Measurements from ENCODE around the gene CKB.

The CKB gene

GRCh38 chr14:103522649-103523574 is at the start of gene CKB:
Gene CKB, minus strand, starts transcription at chr14:103522830. Its CDS starts 337 bp downstream, at chr14:103522493.
- DNase-seq: no peak

DNA sequence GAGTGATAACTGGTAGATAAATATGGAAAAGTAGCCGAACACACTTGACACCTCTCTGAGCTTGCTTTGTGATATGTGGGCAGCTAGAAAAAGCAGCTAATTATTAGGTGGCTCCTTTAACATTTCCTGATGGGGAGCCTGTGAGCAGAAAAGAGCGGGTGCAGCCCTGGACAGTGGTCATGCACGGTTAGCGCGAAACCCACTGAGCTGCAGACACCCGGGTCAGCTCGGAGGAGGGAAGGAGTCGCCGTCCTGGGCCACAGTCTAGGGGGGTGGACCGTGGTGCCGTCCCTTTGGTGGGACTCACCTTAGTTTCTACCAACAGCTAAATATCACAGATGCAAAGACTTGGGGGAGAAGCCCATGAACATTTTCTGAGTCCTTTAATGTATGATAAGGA is 46.8 kb upstream of the CKB start:
- no peak for DNase-seq

- no peak for DNase-seq
These were observed 46.3 kb upstream of the CKB start for GRCh38 chr14:103568952-103569351.

DNA sequence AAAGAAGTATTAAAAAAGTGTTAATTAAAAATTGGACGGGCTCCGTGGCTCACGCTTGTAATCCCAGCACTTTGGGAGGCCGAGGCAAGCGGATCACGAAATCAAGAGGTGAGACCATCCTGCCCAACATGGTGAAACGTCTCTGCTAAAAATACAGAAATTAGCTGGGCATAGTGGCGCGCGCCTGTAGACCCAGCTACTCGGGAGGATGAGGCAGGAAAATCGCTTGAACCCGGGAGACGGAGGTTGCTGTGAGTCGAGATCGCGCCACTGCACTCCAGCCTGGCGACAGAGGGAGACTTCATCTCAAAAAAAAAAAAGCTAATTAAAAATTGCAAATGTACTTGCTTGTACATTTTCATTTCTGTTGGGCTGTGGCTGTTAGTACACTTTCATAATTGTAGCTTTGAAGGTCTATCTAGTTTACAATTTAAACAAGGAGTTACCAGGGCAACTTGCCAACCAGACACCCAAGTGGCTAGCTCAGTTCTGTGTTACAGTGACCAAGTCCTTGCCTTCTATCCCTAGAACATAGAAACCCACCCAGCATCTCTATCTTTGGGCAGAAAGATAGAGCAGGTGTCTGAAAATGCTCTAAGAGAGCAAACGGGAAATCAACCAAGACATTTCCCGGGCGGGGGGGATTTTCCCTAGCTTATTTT is 41.3 kb upstream of the CKB start:
- no peak for DNase-seq

DNA sequence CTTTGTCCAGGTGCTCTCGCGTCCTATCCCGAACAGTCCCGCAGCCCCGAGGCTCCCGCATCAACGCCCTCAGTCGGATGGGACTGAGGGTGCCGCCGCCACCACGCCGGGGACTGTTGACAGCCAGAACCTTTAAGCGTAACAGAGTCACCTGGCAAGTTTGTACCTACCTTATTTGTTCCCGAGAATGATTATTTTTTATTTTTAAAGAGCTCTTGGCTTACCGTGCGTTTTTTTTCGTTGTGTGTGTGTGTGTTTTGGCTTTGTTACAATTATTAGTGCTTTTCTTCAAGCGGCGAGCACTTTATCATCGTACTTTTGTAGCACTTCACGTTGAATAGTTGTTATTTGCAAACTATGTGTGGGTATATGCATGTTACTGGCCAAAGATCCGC is 40.6 kb upstream of the CKB start:
- no peak for DNase-seq

DNA sequence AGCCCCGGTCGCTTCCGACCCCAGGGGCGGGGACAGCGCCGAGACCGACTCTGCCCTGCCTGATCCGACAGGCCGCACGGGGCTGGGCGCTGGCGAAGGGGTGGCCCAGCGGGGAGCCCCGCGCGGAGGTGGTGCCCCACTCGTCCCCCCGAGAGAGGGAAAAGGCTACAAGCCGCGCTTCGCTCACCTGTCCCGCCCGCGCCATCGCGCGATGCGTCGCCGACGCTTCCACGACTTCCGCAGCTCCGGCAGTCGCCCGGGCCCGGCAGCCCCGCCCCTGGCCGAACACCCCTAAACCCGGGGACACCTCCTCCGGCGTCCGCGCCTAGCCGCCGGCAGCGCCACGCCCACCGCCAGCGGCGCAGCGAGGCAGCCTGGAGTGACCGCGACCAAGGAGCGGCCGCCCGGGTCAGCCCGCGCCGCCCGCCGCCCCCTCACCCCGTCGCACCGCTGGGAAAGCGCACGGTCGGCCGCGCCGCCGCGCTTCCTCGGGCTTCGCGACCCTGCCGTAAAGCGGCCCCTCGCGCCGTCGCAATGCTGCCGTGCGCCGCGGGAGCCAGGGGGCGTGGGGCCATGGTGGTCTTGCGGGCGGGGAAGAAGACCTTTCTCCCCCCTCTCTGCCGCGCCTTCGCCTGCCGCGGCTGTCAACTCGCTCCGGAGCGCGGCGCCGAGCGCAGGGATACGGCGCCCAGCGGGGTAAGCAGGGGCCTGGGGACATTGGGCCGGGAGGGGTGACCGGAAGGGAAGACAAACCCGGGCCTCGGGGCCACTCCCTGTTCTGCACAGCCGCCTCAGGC is 40.0 kb upstream of the CKB start, which contains the start of the genes BAG5 and COA8:
BAG5 (minus strand) TSS at position 229 of the 797 bp plus-strand sequence. CDS start 1,493 bp downstream, outside the sequence.
COA8 (plus strand) TSS at position 532 of the 797 bp plus-strand sequence; CDS start at position 574, 42 bp downstream.
- peak; percentile 80 to 82 for DNase-seq

- DNase-seq: no peak
These were observed 39.5 kb upstream of the CKB start for GRCh38 chr14:103562179-103562428.

GRCh38 chr14:103561381-103562178 is 39.0 kb upstream of the CKB start:
- DNase-seq: peak; percentile 35 to 43

DNA sequence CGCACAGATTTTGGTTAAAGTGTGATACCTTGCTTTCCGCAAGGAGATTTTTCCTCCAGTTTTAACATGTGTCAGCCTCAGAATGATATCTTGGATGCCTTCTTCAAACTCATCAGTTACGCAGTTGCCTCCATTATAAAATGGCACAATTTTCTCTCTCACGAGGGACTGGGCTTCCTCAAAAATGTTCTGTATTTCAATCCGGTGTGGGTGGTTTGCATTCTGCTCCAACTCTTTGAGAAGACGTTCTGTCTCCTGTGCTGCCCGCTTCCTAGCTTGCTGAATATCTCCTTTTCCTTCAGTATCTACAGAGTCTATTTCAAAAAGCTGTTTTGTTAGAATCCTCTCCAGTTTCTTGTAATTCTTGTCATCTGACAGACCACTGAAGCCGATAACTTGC is 38.1 kb upstream of the CKB start:
- DNase-seq: no peak

- no peak for DNase-seq
These were observed 37.1 kb upstream of the CKB start for GRCh38 chr14:103559766-103560165.

GRCh38 chr14:103558071-103558882 is 35.6 kb upstream of the CKB start:
- DNase-seq: no peak

DNA sequence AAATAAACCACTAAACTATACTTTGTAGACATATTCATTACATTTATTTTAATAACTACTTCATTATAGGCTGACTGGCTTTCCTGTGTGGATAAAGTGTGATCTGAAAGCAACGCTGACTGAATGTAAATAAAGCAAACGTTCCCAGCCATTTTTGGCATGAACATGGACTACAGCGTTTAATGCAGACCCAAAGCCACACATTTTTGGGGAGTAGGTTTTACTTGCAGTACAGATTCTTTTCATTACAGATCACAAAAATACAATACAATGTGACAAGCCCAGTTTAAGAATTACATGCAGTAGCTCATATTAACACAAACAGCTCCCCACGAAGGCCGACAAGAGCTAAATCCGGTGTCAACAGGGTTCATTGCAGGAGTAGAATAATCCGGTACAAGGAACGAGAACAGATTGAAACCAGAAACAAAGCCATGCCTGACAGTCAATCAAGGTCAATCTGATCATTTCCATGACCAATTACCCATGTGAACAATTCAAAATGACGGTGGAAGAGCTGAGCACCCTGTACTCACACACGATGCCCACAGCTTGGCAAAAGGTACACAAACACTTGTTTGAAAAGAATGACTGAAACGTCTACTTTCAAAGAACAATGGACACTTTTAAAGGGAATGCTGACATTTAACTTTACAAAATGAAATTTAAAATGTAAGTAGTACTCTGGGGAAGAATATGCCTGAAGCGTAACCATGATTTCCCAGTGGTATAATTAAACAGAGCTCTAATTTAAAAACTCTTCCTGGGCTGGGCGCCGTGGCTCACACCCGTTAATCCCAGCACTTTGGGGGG is 34.5 kb upstream of the CKB start:
- DNase-seq: no peak

GRCh38 chr14:103555559-103556337 is 33.1 kb upstream of the CKB start:
- DNase-seq: no peak

- DNase-seq: no peak
These were observed 30.2 kb upstream of the CKB start for GRCh38 chr14:103552846-103553210.

DNA sequence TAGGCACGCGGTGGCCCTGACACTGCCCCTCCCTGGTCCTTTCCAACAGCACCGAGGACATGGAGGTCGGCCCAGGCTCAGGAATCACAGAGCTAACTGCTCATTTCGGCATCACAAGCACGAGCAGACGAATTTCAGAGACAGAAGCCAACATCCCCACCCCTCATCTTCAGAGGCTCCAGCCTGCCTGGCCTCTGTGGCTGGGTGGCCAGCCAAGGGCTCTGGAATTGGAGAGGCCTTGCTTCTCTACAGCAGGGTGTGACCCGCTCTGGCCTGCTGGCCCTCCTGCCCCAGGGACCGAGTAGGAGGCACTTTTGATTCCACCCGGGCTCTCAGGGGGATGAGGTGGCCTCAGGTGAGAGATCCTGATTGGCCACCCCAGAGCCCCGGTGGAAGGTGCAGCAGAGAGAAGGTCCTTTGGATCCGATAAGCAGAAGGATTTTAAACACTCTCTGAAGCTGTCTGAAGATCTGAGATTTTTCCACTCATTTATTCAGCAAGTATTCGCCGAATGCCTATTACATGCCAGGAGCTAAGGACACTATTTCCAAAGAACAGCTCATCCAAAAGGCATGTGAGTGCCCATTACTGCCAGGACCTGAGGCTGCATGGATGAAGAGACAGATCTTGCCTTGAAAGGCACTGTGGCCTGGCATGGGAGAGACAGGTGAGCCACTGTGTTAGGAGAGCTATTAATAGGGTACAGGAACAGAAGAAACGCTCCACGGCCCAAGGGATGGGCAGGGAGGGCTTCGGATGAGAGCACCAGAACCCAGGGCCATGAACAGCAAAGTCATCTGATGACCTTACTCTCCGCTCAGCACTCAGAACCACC is 29.6 kb upstream of the CKB start:
- DNase-seq: no peak

DNA sequence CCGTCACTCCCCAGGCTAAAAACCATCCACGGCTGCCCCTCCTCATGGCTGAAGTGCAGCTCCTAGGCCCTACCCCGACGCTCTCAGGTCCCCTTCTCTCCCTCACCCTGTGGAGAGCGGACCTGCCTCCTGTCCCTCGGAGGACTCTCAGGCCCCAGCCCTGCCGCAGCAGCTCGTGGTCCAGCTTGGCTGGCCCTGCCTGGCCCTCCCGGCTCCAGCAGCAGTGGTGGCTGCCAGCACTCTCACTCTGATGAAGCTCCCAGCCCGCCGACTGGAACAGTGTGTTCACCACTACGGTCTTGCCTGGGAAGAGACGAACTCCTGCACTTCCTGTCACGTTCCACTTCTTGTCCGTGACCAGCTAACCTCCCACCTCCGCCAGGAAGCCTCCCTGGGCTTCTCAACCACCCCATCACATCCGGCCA is 28.7 kb upstream of the CKB start:
- DNase-seq: no peak

GRCh38 chr14:103550451-103551337 is 28.1 kb upstream of the CKB start:
- DNase-seq: no peak
